A549 (cell line): ENCODE data around the gene MALRD1.

Experiments
- CTCF ChIP-seq: fragments of >200 bp; sonication (Bioruptor Twin); formaldehyde crosslinking; IDR thresholded peaks from 3 replicates; pipeline ENCODE4 v1.5.1; 2016
- ELK1 ChIP-seq: fragments of 150-350 bp; IDR thresholded peaks from 2 replicates; pipeline ENCODE4 v1.6.1; 2014; ENCODE audit warnings: low read depth, mild to moderate bottlenecking, low read length
- MAX ChIP-seq: IDR thresholded peaks from 2 replicates; pipeline ENCODE4 v1.6.1; 2012
- PBX3 ChIP-seq: IDR thresholded peaks from 2 replicates; pipeline ENCODE4 v1.6.1; 2012
- PHF8 ChIP-seq: fragments of 200-600 bp; sonication (generic); IDR thresholded peaks from 2 replicates; pipeline ENCODE4 v1.6.1; 2016; ENCODE audit warnings: low read depth, mild to moderate bottlenecking, antibody characterized with exemption, moderate library complexity, borderline replicate concordance
- POLR2A ChIP-seq: IDR thresholded peaks from 2 replicates; pipeline ENCODE4 v1.6.1; 2012; ENCODE audit warnings: mild to moderate bottlenecking, low read length

- TF ChIP-seq ELK1 (no peak), PHF8 (no peak), POLR2A (no peak), CTCF (no peak), MAX (no peak), PBX3 (no peak)
Observed at GRCh38 chr10:19111501-19112267, 63.1 kb downstream of the MALRD1 start.
